Bronchial epithelial cell (primary cell): ENCODE measurements around the gene TRIM39. TPM values are rescaled to one million over a fixed set of nuclear protein-coding genes. Genes with fewer than 3 reads are reported as not detected.

Experiments used
- DNase-seq: peaks from one replicate; pipeline ENCODE4 v3.0.0-alpha.2; 2010; ENCODE audit warnings: low read depth
- FAIRE-seq: peaks from 2 replicates; lab custom pipeline; 2011; peaks lifted over from hg19 to GRCh38; lab: Jason Lieb, UNC
- H3K27me3 ChIP-seq: 2 replicates; pipeline ENCODE4 v1.5.1; 2011; ENCODE audit warnings: low read length; ENCODE audit not compliant: control insufficient read depth, insufficient read depth
- H3K36me3 ChIP-seq: 2 replicates; pipeline ENCODE4 v1.5.1; 2011; ENCODE audit warnings: low read length; ENCODE audit not compliant: control insufficient read depth, insufficient read depth
- H3K4me3 ChIP-seq: 2 replicates; pipeline ENCODE4 v1.5.1; 2011; ENCODE audit warnings: mild to moderate bottlenecking, low read depth, low read length, control low read depth
- CTCF ChIP-seq: IDR thresholded peaks from 2 replicates; pipeline ENCODE4 v1.5.1; 2011; ENCODE audit warnings: mild to moderate bottlenecking, moderate library complexity, low read length, control low read depth, inconsistent platforms; ENCODE audit not compliant: insufficient read depth, severe bottlenecking
- total RNA-seq: library from RNA; depleted of rRNA; stranded (reverse); fragments of >200 nt; gene quantifications from 2 replicates; pipeline ENCODE4 v1.2.1, GENCODE V29; 2014

The TRIM39 gene
- total RNA-seq, 1 donor from 2014 or later: 8.4 TPM

GRCh38 chr6:30350524-30350923 is 23.8 kb downstream of the TRIM39 start:
- DNase-seq (no peak), FAIRE-seq (no peak)
- Histone ChIP-seq H3K27me3 (no peaks in the 10 kb centered on the region), H3K36me3 (no peaks in the 10 kb centered on the region), H3K4me3 (no peak overlapping the region)
- TF ChIP-seq CTCF: no peak

GRCh38 chr6:30352550-30352949 is 25.8 kb downstream of the TRIM39 start:
- Histone ChIP-seq H3K36me3 (no peaks in the 10 kb centered on the region), H3K4me3 (no peak overlapping the region), H3K27me3 (no peaks in the 10 kb centered on the region)
- no peak for DNase-seq
- FAIRE-seq: no peak
- no peak for TF ChIP-seq CTCF

- H3K27me3 ChIP-seq: peaks cover 14% of the 10 kb centered on the region
- no peak for FAIRE-seq
Measured at GRCh38 chr6:30355281-30355680, 28.6 kb downstream of the TRIM39 start.

GRCh38 chr6:30356536-30356935 is 29.8 kb downstream of the TRIM39 start:
- TF ChIP-seq CTCF: no peak
- H3K4me3 ChIP-seq: no peak overlapping the region
- H3K36me3 ChIP-seq: no peaks in the 10 kb centered on the region
- FAIRE-seq (peak; percentile 58), DNase-seq (no peak)
- peaks cover 16% of the 10 kb centered on the region for H3K27me3 ChIP-seq

More at GRCh38 chr6:30355281-30355680, 28.6 kb downstream of the TRIM39 start:
- H3K4me3 ChIP-seq: no peak overlapping the region
- H3K36me3 ChIP-seq: no peaks in the 10 kb centered on the region
- no peak for DNase-seq
- TF ChIP-seq CTCF: no peak

- FAIRE-seq (no peak), DNase-seq (peak; percentile 68)
- Histone ChIP-seq H3K36me3 (no peaks in the 10 kb centered on the region), H3K27me3 (peaks cover 16% of the 10 kb centered on the region), H3K4me3 (peak overlapping the region; percentile 27)
- peak; percentile 82 for TF ChIP-seq CTCF
Measured at GRCh38 chr6:30357678-30358540, 31.2 kb downstream of the TRIM39 start.
